K562 (cell line): ENCODE results near the gene C1R. TPM values are rescaled to one million over a fixed set of nuclear protein-coding genes. Genes with fewer than 3 reads are reported as not detected.

Experiments used
- ATAC-seq: fragments of 200-7000 bp; cut with Tn5 transposase; 3 replicates; pipeline ENCODE4 v1.9.1; 2020; ENCODE audit warnings: moderate library complexity
- BruUV-seq: library from RNA; stranded (reverse); fragments of 400-500 nt; replicated peaks from 2 replicates; lab custom pipeline; 2021; lab: Mats Ljungman, UMichigan
- CTCF ChIA-PET: fragments of 300-600 bp; formaldehyde crosslinking; extraction: SDS; loops from one replicate; lab custom pipeline; 2021; ENCODE audit warnings: low intra/inter-chr PET ratio; lab: Yijun Ruan, JAX
- POLR2A ChIA-PET: fragments of 300-600, 350-650 bp; sonication (Branson Sonifier 250); formaldehyde crosslinking; extraction: SDS; loops from one replicate; lab custom pipeline; 2021; ENCODE audit warnings: antibody characterized with exemption, inconsistent platforms; lab: Yijun Ruan, JAX
- DNase-seq, 4 experiments: peaks; one replicate each; pipeline versions ENCODE4 v3.0.0 to v3.0.0-alpha.2; 2011 to 2018; ENCODE audit warnings: low spot score in 3 of 4, mixed read lengths in 3 of 4; ENCODE audit errors: extremely low read depth in 1 of 4
- FAIRE-seq: peaks from 2 replicates; lab custom pipeline; 2011; peaks lifted over from hg19 to GRCh38; lab: Jason Lieb, UNC
- H2AFZ ChIP-seq: 2 replicates; pipeline ENCODE4 v1.6.0; 2011; ENCODE audit warnings: low read depth, low read length, control low read depth, inconsistent platforms
- H3K27ac ChIP-seq: fragments of 200-600 bp; 3 replicates; pipeline ENCODE4 v1.8.0; 2011; ENCODE audit warnings: low read depth, mild to moderate bottlenecking, control low read depth, inconsistent platforms, low read length, moderate library complexity, mixed read lengths; ENCODE audit errors: extremely low read depth
- H3K27me3 ChIP-seq, 2 experiments: fragments of 300-600 bp in 1 of 2; 2 replicates in 1 of 2; 3 replicates in 1 of 2; pipeline versions ENCODE4 v1.6.0 to v1.8.0; 2011; ENCODE audit warnings: inconsistent platforms in 2 of 2, low read length in 2 of 2, mild to moderate bottlenecking in 1 of 2, mixed read lengths in 1 of 2, moderate library complexity in 1 of 2; ENCODE audit not compliant: control insufficient read depth in 2 of 2, insufficient read depth in 2 of 2
- H3K36me3 ChIP-seq: fragments of 300-600 bp; 3 replicates; pipeline ENCODE4 v1.8.0; 2011; ENCODE audit warnings: mild to moderate bottlenecking, low read length, inconsistent platforms; ENCODE audit not compliant: control insufficient read depth, insufficient read depth
- H3K4me1 ChIP-seq, 2 experiments: fragments of 200-600 bp in 1 of 2; replicated peaks in 1 of 2; 2 replicates in 1 of 2; 3 replicates in 1 of 2; pipeline versions ENCODE4 v1.5.1 to v1.8.0; 2011; ENCODE audit warnings: inconsistent platforms in 2 of 2, low read length in 2 of 2, mild to moderate bottlenecking in 1 of 2, mixed read lengths in 1 of 2, moderate library complexity in 1 of 2; ENCODE audit not compliant: control insufficient read depth in 2 of 2, insufficient read depth in 2 of 2
- H3K4me2 ChIP-seq: 2 replicates; pipeline ENCODE4 v1.6.1; 2011; ENCODE audit warnings: low read length, control low read depth, inconsistent platforms, mixed read lengths; ENCODE audit not compliant: insufficient read depth
- H3K4me3 ChIP-seq: fragments of 200-600 bp; sonication (generic), shearing (Covaris generic); 2 replicates; pipeline ENCODE4 v1.5.1; 2016; ENCODE audit warnings: control low read depth, inconsistent platforms
- H3K79me2 ChIP-seq: fragments of 200-600 bp; 3 replicates; pipeline ENCODE4 v1.8.0; 2011; ENCODE audit warnings: low read length, inconsistent platforms; ENCODE audit not compliant: control insufficient read depth, insufficient read depth
- H3K9ac ChIP-seq, 2 experiments: 2 replicates each; pipeline versions ENCODE4 v1.6.0 to v1.6.1; 2011; ENCODE audit warnings: low read depth in 2 of 2, low read length in 2 of 2, control low read depth in 1 of 2, inconsistent platforms in 1 of 2, mild to moderate bottlenecking in 1 of 2, mixed read lengths in 1 of 2; ENCODE audit not compliant: insufficient read depth in 1 of 2
- H3K9me1 ChIP-seq: one replicate; pipeline ENCODE4 v1.6.0; 2011; ENCODE audit warnings: inconsistent platforms, mild to moderate bottlenecking, low read length, moderate library complexity; ENCODE audit not compliant: control insufficient read depth, insufficient read depth
- H3K9me3 ChIP-seq: replicated peaks from 2 replicates; pipeline ENCODE4 v1.5.1; 2011; ENCODE audit warnings: low read depth, low read length, inconsistent platforms; ENCODE audit not compliant: control insufficient read depth, insufficient read depth
- H4K20me1 ChIP-seq: replicated peaks from 2 replicates; pipeline ENCODE4 v1.6.1; 2011; ENCODE audit warnings: low read length, inconsistent platforms, mixed read lengths; ENCODE audit not compliant: control insufficient read depth, insufficient read depth
- ETS2 ChIP-seq: IDR thresholded peaks from 2 replicates; pipeline ENCODE4 v1.6.1; 2016; ENCODE audit warnings: borderline replicate concordance, missing genetic modification characterization, mild to moderate bottlenecking, moderate library complexity, missing compliant biosample characterization; ENCODE audit not compliant: poor library complexity, severe bottlenecking
- FOXJ2 ChIP-seq: fragments of 200-800 bp; sonication (Bioruptor generic); IDR thresholded peaks from 2 replicates; pipeline ENCODE4 v1.6.1; 2016; ENCODE audit warnings: missing genetic modification characterization, missing compliant biosample characterization
- FUS ChIP-seq: fragments of 200-400 bp; formaldehyde crosslinking; optimal IDR thresholded peaks from 2 replicates; pipeline ENCODE3; 2017; ENCODE audit warnings: low read depth, low read length
- NCOA4 ChIP-seq: fragments of 450-650 bp; IDR thresholded peaks from 2 replicates; pipeline ENCODE4 v1.6.1; 2018; ENCODE audit warnings: mild to moderate bottlenecking; ENCODE audit not compliant: partially characterized antibody
- NUFIP1 ChIP-seq: fragments of 450-650 bp; IDR thresholded peaks from 2 replicates; pipeline ENCODE4 v1.6.1; 2018; ENCODE audit not compliant: partially characterized antibody
- PPARD ChIP-seq: fragments of 250-450 bp; sonication (Bioruptor Pico); IDR thresholded peaks from 2 replicates; pipeline ENCODE4 v1.8.0; 2022; ENCODE audit warnings: inconsistent platforms, mild to moderate bottlenecking, moderate library complexity
- TBP ChIP-seq: optimal IDR thresholded peaks from 2 replicates; pipeline ENCODE3; 2011; ENCODE audit warnings: low read depth, low read length, improper control_type of control experiment
- ZC3H4 ChIP-seq: sonication (generic); formaldehyde crosslinking; IDR thresholded peaks from 2 replicates; pipeline ENCODE4 v1.9.0; 2021; ENCODE audit warnings: missing genetic modification reagents, borderline replicate concordance
- ZFX ChIP-seq: sonication (generic); formaldehyde crosslinking; IDR thresholded peaks from 2 replicates; pipeline ENCODE4 v1.8.0; 2022; ENCODE audit warnings: mild to moderate bottlenecking, missing genetic modification reagents, moderate library complexity
- WGBS: fragments of 100-300 bp; shearing (Covaris generic); methylation state at CpG from one replicate; pipeline ENCODE4 v1.1.6; 2016; ENCODE audit warnings: low coverage, mixed read lengths; ENCODE audit not compliant: insufficient coverage; ENCODE audit errors: missing lambda C conversion rate; 5-methylcytosine and 5-hydroxymethylcytosine counted together
- in situ Hi-C: fragments of 300-500 bp; cut with MboI; formaldehyde crosslinking; loops from 4 replicates; pipeline ENCODE4 v1.15.0; 2018; ENCODE audit warnings: inconsistent platforms, mixed read lengths
- intact Hi-C: fragments of 100-400 bp; cut with micrococcal nuclease; formaldehyde crosslinking; loops from 2 replicates; pipeline ENCODE4 v1.14.2; 2022
- polyA plus RNA-seq, 8 experiments: library from polyadenylated mRNA; depleted of rRNA in 4 of 8; stranded (reverse) in 5 of 8; unstranded in 3 of 8; fragments of >200 nt; fragmentation: Nextera tagmentation in 2 of 8; fragmentation: Illumina TruSeq in 1 of 8; extraction: Ambion mirVana in 2 of 8; extraction: Trizol in 1 of 8; gene quantifications; 2 replicates each; pipeline versions ENCODE4 v1.2.1 to v1.2.3, GENCODE V29; 2011 to 2014; ENCODE audit warnings: inconsistent platforms in 1 of 8, missing spikeins in 1 of 8
- total RNA-seq, 7 experiments: library from RNA; depleted of rRNA in 6 of 7; stranded (reverse); fragments of >200 nt in 6 of 7; fragmentation: Illumina TruSeq in 2 of 7; extraction: Trizol in 2 of 7; gene quantifications; 2 replicates each; pipeline versions ENCODE4 v1.2.1 to v1.2.3, GENCODE V29; 2011 to 2021; ENCODE audit warnings: low replicate concordance in 1 of 7
- TF ChIP-seq, protein P1 (sequence below): sonication (generic); formaldehyde crosslinking; IDR thresholded peaks from 2 replicates; pipeline ENCODE4 v1.8.0; 2022; ENCODE audit warnings: mild to moderate bottlenecking, low read depth, missing genetic modification reagents
- TF ChIP-seq, protein P2 (sequence below): fragments of 250-450 bp; sonication (Bioruptor Pico); IDR thresholded peaks from 2 replicates; pipeline ENCODE4 v1.4.0; 2020
- TF ChIP-seq, protein P3 (sequence below): fragments of 250-450 bp; sonication (Bioruptor Pico); IDR thresholded peaks from 2 replicates; pipeline ENCODE4 v1.8.0; 2022; ENCODE audit warnings: moderate library complexity, mild to moderate bottlenecking, inconsistent platforms

Gene C1R
- total and polyA plus RNA-seq, 9 of the 15 experiments (the other 6 are each of a cell fraction or from before 2014, with no cell fraction given): 0.07 to 1.0 (median 0.33) TPM; not detected in 1

DNA sequence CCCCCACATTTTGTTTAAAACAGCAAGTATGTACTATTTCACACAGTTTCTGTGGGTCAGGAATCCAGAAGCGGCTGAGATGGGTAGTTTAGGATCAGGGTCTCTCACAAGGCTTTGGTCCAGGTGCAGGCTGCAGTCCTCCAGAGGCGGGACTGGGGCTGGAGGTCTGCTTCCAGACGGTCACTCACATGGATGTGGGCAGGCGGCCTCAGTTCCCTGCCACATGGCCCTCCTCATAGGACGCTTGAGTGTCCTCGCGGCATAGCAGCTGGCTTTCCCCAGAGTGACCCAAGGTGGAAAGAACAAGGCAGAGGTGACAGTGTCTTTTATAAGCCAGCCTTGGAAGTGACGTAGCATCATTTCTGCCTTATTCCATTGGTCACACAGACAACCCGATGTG, 24.7 kb upstream of the C1R start (continued):
- TF ChIP-seq, protein P1, sequence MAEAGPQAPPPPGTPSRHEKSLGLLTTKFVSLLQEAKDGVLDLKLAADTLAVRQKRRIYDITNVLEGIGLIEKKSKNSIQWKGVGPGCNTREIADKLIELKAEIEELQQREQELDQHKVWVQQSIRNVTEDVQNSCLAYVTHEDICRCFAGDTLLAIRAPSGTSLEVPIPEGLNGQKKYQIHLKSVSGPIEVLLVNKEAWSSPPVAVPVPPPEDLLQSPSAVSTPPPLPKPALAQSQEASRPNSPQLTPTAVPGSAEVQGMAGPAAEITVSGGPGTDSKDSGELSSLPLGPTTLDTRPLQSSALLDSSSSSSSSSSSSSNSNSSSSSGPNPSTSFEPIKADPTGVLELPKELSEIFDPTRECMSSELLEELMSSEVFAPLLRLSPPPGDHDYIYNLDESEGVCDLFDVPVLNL: no peak
- no peak for TF ChIP-seq NCOA4

DNA sequence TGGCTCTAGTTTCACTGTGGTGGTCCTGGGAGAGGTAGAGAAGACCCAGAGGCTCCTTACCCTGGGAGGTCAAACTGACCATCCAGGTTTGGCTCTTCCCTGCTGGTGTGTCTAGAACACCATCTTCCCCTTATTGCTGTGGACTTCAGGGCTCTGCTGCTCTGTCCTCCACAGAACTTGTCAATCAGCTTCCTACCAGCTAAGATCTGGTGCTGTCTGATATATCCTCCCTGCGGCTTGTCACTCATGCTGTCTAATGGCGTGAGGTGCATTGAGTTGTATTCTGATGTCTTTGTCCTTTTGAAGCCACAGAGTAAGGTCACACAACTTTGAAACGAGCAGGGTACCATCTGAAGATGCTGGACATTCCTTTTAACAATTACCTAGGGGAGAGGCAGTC, 24.0 kb upstream of the C1R start:
- Histone ChIP-seq H3K4me2 (peak overlapping the region; percentile 12; the same call in 1 of the 2 replicates), H2AFZ (no peak overlapping the region), H3K79me2 (no peaks in the 10 kb centered on the region), H3K9ac (no peak overlapping the region), H4K20me1 (no peaks in the 10 kb centered on the region), H3K27me3 (no peaks in the 10 kb centered on the region), H3K4me3 (no peak overlapping the region), H3K9me3 (no peaks in the 10 kb centered on the region), H3K4me1 (peaks cover 8 to 20% of the 10 kb centered on the region in 2 experiments; a peak in 4 of 5 replicates), H3K36me3 (peaks cover 2% of the 10 kb centered on the region; the same call in 2 of the 3 replicates), H3K27ac (no peak overlapping the region), H3K9me1 (no peaks in the 10 kb centered on the region)
- intact Hi-C loops: no loop called here
- DNase-seq (peak in 1 of 4 experiments; percentile 44), FAIRE-seq (peak; percentile 72), ATAC-seq (peak; percentile 69)
- WGBS: 6% methylated on average over 3 of the region's 3 CpGs
- no TSS peak for BruUV-seq
- in situ Hi-C loops: no loop called here
- CTCF ChIA-PET: no interaction called here
- POLR2A ChIA-PET: interaction anchor here (1.0 kb wide), 1 partner anchor 12 kb away, joined by 5 read pairs; the partner anchor contains the start of gene RBP5
- TF ChIP-seq ZFX (CRISPR knock-in tag): no peak
- TF ChIP-seq FUS: no peak
- TF ChIP-seq NUFIP1: no peak
- no peak for TF ChIP-seq TBP
- no peak for TF ChIP-seq FOXJ2
- TF ChIP-seq, protein P2, sequence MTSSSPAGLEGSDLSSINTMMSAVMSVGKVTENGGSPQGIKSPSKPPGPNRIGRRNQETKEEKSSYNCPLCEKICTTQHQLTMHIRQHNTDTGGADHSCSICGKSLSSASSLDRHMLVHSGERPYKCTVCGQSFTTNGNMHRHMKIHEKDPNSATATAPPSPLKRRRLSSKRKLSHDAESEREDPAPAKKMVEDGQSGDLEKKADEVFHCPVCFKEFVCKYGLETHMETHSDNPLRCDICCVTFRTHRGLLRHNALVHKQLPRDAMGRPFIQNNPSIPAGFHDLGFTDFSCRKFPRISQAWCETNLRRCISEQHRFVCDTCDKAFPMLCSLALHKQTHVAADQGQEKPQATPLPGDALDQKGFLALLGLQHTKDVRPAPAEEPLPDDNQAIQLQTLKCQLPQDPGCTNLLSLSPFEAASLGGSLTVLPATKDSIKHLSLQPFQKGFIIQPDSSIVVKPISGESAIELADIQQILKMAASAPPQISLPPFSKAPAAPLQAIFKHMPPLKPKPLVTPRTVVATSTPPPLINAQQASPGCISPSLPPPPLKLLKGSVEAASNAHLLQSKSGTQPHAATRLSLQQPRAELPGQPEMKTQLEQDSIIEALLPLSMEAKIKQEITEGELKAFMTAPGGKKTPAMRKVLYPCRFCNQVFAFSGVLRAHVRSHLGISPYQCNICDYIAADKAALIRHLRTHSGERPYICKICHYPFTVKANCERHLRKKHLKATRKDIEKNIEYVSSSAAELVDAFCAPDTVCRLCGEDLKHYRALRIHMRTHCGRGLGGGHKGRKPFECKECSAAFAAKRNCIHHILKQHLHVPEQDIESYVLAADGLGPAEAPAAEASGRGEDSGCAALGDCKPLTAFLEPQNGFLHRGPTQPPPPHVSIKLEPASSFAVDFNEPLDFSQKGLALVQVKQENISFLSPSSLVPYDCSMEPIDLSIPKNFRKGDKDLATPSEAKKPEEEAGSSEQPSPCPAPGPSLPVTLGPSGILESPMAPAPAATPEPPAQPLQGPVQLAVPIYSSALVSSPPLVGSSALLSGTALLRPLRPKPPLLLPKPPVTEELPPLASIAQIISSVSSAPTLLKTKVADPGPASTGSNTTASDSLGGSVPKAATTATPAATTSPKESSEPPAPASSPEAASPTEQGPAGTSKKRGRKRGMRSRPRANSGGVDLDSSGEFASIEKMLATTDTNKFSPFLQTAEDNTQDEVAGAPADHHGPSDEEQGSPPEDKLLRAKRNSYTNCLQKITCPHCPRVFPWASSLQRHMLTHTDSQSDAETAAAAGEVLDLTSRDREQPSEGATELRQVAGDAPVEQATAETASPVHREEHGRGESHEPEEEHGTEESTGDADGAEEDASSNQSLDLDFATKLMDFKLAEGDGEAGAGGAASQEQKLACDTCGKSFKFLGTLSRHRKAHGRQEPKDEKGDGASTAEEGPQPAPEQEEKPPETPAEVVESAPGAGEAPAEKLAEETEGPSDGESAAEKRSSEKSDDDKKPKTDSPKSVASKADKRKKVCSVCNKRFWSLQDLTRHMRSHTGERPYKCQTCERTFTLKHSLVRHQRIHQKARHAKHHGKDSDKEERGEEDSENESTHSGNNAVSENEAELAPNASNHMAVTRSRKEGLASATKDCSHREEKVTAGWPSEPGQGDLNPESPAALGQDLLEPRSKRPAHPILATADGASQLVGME: no peak
- no peak for TF ChIP-seq ZC3H4 (CRISPR knock-in tag)
- TF ChIP-seq, protein P3, sequence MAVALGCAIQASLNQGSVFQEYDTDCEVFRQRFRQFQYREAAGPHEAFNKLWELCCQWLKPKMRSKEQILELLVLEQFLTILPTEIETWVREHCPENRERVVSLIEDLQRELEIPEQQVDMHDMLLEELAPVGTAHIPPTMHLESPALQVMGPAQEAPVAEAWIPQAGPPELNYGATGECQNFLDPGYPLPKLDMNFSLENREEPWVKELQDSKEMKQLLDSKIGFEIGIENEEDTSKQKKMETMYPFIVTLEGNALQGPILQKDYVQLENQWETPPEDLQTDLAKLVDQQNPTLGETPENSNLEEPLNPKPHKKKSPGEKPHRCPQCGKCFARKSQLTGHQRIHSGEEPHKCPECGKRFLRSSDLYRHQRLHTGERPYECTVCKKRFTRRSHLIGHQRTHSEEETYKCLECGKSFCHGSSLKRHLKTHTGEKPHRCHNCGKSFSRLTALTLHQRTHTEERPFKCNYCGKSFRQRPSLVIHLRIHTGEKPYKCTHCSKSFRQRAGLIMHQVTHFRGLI (CRISPR knock-in tag): no peak
- TF ChIP-seq ETS2 (tag): no peak
- no peak for TF ChIP-seq PPARD
